AG09309 (cell line): ENCODE data around the gene TNFRSF1B.

Experiments
- DNase-seq: peaks from one replicate; pipeline ENCODE4 v3.0.0-alpha.2; 2010; ENCODE audit warnings: low read depth
- H3K4me3 ChIP-seq: 2 replicates; pipeline ENCODE4 v1.5.1; 2011; ENCODE audit warnings: mild to moderate bottlenecking, low read depth, low read length, moderate library complexity; ENCODE audit not compliant: control insufficient read depth
- TF ChIP-seq, protein P1 (sequence below): IDR thresholded peaks from 2 replicates; pipeline ENCODE4 v1.5.1; 2011; ENCODE audit warnings: mild to moderate bottlenecking, low read depth, low read length, inconsistent platforms; ENCODE audit not compliant: insufficient read depth, control insufficient read depth; ENCODE audit errors: missing control alignments

The TNFRSF1B gene

DNA sequence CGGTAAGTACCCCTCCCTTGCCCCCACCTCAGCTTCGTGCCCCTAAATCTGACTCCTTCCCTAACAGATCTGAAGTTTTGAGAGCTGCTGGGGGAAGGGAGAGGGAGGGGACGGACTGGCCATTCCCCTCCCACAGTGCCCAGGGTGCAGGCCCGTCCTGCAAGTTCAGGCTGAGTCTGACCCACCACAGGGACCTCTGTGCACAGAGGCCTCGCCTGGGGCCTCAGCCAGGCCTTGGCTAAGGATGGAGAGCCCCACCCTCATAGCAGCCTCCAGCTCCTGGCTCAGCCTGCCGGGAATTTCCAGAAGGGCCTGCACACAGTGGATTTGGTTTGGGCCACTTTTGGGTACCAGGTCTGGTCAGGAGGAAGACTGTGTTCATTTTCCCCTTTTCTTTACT lies 31.2 kb upstream of the TNFRSF1B start:
- H3K4me3 ChIP-seq = no peak overlapping the region
- TF ChIP-seq, protein P1, sequence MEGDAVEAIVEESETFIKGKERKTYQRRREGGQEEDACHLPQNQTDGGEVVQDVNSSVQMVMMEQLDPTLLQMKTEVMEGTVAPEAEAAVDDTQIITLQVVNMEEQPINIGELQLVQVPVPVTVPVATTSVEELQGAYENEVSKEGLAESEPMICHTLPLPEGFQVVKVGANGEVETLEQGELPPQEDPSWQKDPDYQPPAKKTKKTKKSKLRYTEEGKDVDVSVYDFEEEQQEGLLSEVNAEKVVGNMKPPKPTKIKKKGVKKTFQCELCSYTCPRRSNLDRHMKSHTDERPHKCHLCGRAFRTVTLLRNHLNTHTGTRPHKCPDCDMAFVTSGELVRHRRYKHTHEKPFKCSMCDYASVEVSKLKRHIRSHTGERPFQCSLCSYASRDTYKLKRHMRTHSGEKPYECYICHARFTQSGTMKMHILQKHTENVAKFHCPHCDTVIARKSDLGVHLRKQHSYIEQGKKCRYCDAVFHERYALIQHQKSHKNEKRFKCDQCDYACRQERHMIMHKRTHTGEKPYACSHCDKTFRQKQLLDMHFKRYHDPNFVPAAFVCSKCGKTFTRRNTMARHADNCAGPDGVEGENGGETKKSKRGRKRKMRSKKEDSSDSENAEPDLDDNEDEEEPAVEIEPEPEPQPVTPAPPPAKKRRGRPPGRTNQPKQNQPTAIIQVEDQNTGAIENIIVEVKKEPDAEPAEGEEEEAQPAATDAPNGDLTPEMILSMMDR = no peak
- no peak for DNase-seq

DNA sequence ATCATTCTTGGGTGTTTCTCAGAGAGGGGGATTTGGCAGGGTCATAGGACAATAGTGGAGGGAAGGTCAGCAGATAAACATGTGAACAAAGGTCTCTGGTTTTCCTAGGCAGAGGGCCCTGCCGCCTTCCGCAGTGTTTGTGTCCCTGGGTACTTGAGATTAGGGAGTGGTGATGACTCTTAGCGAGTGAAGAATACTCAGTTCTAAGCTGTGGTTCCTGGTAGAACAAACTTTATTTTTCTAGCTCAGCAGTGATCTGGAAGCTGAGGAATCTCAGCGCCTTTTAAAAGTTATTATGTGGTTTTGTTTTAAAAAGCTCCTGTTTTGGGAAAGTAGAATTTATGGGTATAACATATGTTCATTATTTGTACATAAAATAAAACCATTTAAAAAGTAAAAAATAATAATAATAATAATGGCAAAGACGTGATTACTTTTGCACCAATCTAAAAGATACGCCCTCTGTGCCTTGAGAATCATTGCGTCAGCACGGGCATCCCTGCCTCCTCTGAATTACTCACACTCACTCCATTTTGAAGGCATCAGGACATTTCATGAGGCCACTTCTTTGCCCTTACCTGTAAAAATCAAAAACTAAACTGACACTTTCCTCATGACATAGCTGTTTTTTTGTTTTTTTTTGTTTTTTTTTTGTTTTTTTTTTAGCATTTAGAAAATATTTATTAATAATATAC lies 29.7 kb upstream of the TNFRSF1B start:
- no peak overlapping the region for H3K4me3 ChIP-seq
- TF ChIP-seq, protein P1 = no peak
- DNase-seq = no peak

DNA sequence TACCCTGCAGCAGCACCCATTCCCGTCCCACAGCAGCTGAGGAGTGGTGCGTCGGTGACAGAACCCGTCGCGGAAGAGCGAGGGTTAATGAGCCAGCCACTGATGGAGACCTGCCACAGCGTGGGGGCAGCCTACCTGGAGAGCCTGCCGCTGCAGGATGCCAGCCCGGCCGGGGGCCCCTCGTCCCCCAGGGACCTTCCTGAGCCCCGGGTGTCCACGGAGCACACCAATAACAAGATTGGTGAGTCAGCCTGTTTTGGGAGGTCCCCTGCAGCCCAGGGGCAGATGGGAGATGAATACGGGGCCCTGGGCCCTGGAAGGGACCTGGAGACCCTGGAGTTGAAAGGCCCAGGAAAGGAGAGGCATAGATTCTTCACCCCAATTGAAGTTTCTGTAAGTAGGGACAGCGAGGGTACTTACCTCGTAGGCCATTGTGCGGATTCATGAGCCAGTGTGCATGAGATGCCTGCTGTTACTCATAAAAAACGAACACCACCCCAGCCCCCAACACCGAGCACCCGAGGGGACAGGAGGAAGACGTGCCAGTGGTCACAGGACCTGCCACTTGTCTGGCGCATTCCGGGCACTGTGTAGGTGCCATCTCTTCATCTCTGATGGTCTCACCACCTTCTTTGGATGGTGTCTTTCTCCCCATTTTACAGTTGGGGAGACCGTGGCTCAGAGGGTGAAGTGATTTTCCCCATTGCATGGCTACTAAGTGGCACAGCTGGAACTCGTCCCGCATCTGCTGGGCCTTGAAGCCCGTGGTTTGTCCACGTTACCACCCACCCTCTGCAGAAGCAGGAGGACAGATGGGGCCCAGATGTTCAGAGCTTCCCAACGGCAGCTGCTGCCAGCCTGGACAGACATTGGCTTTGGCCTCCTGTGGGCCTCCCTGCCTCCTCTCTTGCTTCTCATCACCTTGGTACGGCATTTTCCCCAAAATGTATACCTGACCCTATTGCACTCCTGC lies 28.3 kb upstream of the TNFRSF1B start:
- no peak overlapping the region for H3K4me3 ChIP-seq
- TF ChIP-seq, protein P1 = no peak
- no peak for DNase-seq

DNA sequence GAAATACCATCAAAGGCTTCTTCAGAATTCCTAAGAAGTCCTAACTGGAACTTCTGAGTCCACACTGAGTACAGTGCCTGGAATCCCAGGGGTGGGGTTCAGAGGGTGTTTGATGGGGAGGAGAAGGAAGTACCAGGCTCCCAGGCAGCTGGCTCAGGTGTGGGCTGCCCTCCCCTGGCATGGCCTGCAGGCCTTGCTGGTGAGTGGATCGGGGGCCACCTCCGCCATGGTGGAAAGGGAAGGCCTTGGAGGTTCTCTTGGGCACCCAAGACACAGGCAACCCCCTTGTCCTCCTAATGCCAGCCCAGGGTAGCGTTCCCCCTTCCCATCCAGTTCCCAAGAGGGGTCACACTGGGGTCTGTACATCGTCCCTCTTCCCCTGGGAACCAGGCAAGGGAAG lies 26.8 kb upstream of the TNFRSF1B start:
- DNase-seq = no peak
- TF ChIP-seq, protein P1 = no peak
- H3K4me3 ChIP-seq = no peak overlapping the region

DNA sequence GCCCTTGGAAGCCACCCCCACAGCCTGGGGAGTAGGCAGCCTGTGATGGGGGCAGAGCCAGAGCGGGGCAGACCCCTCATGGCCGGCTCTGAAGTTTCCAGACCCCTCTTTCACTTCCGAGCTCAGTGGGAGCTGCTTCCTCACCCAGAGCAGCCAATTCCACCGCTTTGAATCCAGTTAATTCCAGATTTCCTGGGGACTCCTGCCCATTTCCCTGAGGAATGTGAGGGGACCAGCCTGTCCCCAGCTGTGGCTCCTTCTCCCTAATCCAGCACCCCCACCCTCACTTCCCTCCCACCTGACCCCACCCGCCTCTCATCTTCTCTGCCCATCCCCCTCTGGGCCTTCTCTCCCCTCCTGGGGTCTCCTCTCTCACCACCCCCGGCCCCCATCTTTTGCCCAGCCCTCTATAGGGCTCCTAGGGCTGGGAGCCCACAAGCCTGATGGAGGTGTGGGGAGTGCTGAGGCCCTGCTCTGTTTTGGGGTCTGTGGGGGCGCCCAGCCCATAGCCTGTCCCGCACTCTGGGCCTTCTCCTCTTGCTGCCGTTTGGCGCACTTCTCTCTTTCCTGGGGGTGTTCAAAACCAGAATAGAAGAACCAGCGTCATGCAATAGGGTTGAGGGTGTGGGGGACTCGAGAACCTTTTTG lies 26.2 kb upstream of the TNFRSF1B start:
- H3K4me3 ChIP-seq = no peak overlapping the region
- DNase-seq = no peak
- TF ChIP-seq, protein P1 = no peak

DNA sequence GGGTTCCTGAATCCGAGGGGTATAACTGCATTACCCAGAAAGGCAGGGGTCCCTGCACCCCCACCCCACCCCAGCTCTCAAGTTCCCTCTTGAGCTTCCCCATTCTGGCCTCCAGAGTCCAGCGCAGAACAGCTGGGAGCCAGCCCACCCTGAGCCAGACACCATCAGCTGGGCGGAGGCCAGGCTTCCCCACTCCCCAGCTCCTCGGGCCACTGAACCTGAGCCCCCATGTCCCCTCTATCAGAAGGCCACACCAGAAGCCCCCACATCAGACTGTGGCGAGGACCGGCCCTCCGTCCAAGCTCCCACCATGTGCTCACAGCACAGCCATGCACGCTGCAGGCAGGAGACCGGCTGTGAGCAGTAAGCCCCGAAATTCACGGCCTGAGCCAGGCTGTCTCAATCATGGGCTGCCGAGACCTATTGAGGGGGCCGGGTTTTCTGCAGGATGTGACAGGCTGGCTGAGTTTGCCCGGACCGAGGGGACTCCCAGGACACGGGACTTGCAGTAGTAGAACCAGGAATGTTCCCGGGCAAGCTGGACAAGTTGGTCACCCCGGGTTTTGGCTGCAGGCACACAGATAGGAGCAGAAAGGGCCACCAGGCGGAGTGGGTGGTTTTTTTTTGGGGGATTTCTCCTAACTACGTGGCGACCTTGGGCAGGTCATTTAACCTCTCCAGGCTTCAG lies 25.5 kb upstream of the TNFRSF1B start:
- TF ChIP-seq, protein P1 = no peak
- H3K4me3 ChIP-seq = no peak overlapping the region
- DNase-seq = no peak
